HG03565 (cell line): Measurements from ENCODE around the gene MUL1.

Experiments used
- ATAC-seq: cut with Tn5 transposase; IDR thresholded peaks from one replicate; pipeline ENCODE4 v1.9.1; 2021; ENCODE audit warnings: mild to moderate bottlenecking, moderate library complexity; ENCODE audit not compliant: unreplicated experiment

MUL1 gene

GRCh38 chr1:20472121-20472520, 35.8 kb downstream of the MUL1 start:
- ATAC-seq = no peak

GRCh38 chr1:20470194-20470593, 37.8 kb downstream of the MUL1 start:
- ATAC-seq = no peak

- no peak for ATAC-seq
Measured at GRCh38 chr1:20469406-20470076, 38.4 kb downstream of the MUL1 start.

GRCh38 chr1:20466273-20466672, 41.7 kb downstream of the MUL1 start:
- ATAC-seq = no peak

- ATAC-seq = no peak
Measured at GRCh38 chr1:20465187-20465586, 42.8 kb downstream of the MUL1 start.

- no peak for ATAC-seq
Measured at GRCh38 chr1:20463502-20463901, 44.4 kb downstream of the MUL1 start.

- no peak for ATAC-seq
Measured at GRCh38 chr1:20462397-20462796, 45.6 kb downstream of the MUL1 start.

GRCh38 chr1:20458717-20459116, 49.2 kb downstream of the MUL1 start:
- ATAC-seq = no peak

- ATAC-seq = no peak
Measured at GRCh38 chr1:20454004-20454403, 53.9 kb downstream of the MUL1 start.

- ATAC-seq = no peak
Measured at GRCh38 chr1:20449735-20450311, 58.1 kb downstream of the MUL1 start.
